Activated CD4-positive, alpha-beta T cell treated with anti-CD3 and anti-CD28 coated beads, Interleukin-2, amount 10 ng/mL, durations not matched to agents 7 days and 5 days (primary cell): Measurements from ENCODE around the gene VAMP8. TPM values are rescaled to one million over a fixed set of nuclear protein-coding genes. Genes with fewer than 3 reads are reported as not detected.
"Not testable (repeated sequence)": the region's sequence is repeated elsewhere in the genome, so short reads cannot be mapped to it uniquely, and the experiment has no call there.

ENCODE experiments used
- CTCF ChIA-PET: fragments of 350-600 bp; sonication (Branson Sonifier 250); formaldehyde crosslinking; loops from one replicate; lab custom pipeline; 2021; ENCODE audit warnings: antibody characterized with exemption; lab: Charles Lee
- POLR2A ChIA-PET: fragments of 350-600 bp; sonication (Branson Sonifier 250); formaldehyde crosslinking; loops from one replicate; lab custom pipeline; 2021; ENCODE audit warnings: antibody characterized with exemption; lab: Charles Lee
- DNase-seq: peaks from one replicate; pipeline ENCODE4 v3.0.0-alpha.2; 2020
- H3K27ac Mint-ChIP-seq: one replicate; pipeline ENCODE4 v1.8.0; 2021; ENCODE audit warnings: mild to moderate bottlenecking, moderate library complexity, mixed read lengths
- H3K27me3 Mint-ChIP-seq: one replicate; pipeline ENCODE4 v1.8.0; 2021; ENCODE audit warnings: mixed read lengths
- H3K36me3 Mint-ChIP-seq: one replicate; pipeline ENCODE4 v1.8.0; 2021; ENCODE audit warnings: low read depth, mixed read lengths
- H3K4me1 Mint-ChIP-seq: one replicate; pipeline ENCODE4 v1.8.0; 2021; ENCODE audit warnings: mixed read lengths
- H3K4me3 Mint-ChIP-seq: one replicate; pipeline ENCODE4 v1.8.0; 2021; ENCODE audit warnings: mild to moderate bottlenecking, moderate library complexity, mixed read lengths
- H3K9me3 Mint-ChIP-seq: one replicate; pipeline ENCODE4 v1.8.0; 2021; ENCODE audit warnings: mixed read lengths
- total RNA-seq, 2 experiments: library from RNA; stranded (reverse); gene quantifications; one replicate each; pipeline ENCODE4 v1.2.3, GENCODE V29; 2021

The VAMP8 gene
- total RNA-seq, 2 experiments from 2014 or later, result 131 to 149 TPM

GRCh38 chr2:85548608-85548900 lies 28.8 kb upstream of the VAMP8 start:
- no peak for DNase-seq
- Mint-ChIP-seq H3K9me3 (no peaks in the 10 kb centered on the region), H3K27me3 (no peaks in the 10 kb centered on the region), H3K36me3 (peaks cover 61% of the 10 kb centered on the region), H3K27ac (peak overlapping the region; percentile 57), H3K4me3 (no peak overlapping the region), H3K4me1 (peaks cover 13% of the 10 kb centered on the region)
- CTCF ChIA-PET, result interaction anchor here (0.8 to 6.7 kb wide), 7 partner anchors 8 to 157 kb away, joined by 3 to 65 read pairs (median 5); partner anchors contain the start of genes C2orf68, GGCX, MAT2A and SH2D6
- POLR2A ChIA-PET, result interaction anchor here (0.6 to 0.7 kb wide), 2 partner anchors 64 to 140 kb away, joined by 3 to 5 read pairs; no protein-coding TSS in a partner anchor

GRCh38 chr2:85549095-85549494 lies 28.3 kb upstream of the VAMP8 start:
- Mint-ChIP-seq H3K9me3 (no peaks in the 10 kb centered on the region), H3K4me1 (peaks cover 9% of the 10 kb centered on the region), H3K27me3 (no peaks in the 10 kb centered on the region), H3K36me3 (peaks cover 56% of the 10 kb centered on the region), H3K4me3 (no peak overlapping the region), H3K27ac (peak overlapping the region; percentile 57)
- no peak for DNase-seq
- CTCF ChIA-PET, result interaction anchor here (0.7 to 6.7 kb wide), 8 partner anchors 8 to 157 kb away, joined by 3 to 65 read pairs (median 4); partner anchors contain the start of genes C2orf68, GGCX, MAT2A and SH2D6
- POLR2A ChIA-PET, result no interaction called here

GRCh38 chr2:85549826-85550225 lies 27.6 kb upstream of the VAMP8 start:
- ChIA-PET CTCF (interaction anchor here (0.6 to 6.7 kb wide), 8 partner anchors 9 to 590 kb away, joined by 3 to 65 read pairs (median 12); partner anchors contain the start of genes GGCX, MAT2A and SH2D6), POLR2A (interaction anchor here (0.8 to 1.1 kb wide), 3 partner anchors 11 to 223 kb away, joined by 4 to 8 read pairs (median 7); partner anchors contain the start of genes MAT2A and TGOLN2)
- Mint-ChIP-seq H3K27me3 (no peaks in the 10 kb centered on the region), H3K4me3 (no peak overlapping the region), H3K27ac (peak overlapping the region; percentile 19), H3K9me3 (no peaks in the 10 kb centered on the region), H3K36me3 (peaks cover 55% of the 10 kb centered on the region), H3K4me1 (peaks cover 5% of the 10 kb centered on the region)
- no peak for DNase-seq

GRCh38 chr2:85550486-85550885 lies 26.9 kb upstream of the VAMP8 start:
- no peak for DNase-seq
- Mint-ChIP-seq H3K9me3 (no peaks in the 10 kb centered on the region), H3K27ac (no peak overlapping the region), H3K4me3 (no peak overlapping the region), H3K36me3 (peaks cover 51% of the 10 kb centered on the region), H3K4me1 (peaks cover 5% of the 10 kb centered on the region), H3K27me3 (no peaks in the 10 kb centered on the region)
- CTCF ChIA-PET, result interaction anchor here (1.3 to 6.7 kb wide), 7 partner anchors 10 to 160 kb away, joined by 4 to 65 read pairs (median 21); partner anchors contain the start of genes GGCX, MAT2A and SH2D6
- POLR2A ChIA-PET, result interaction anchor here (0.9 to 1.1 kb wide), 2 partner anchors 10 to 223 kb away, joined by 7 to 8 read pairs; partner anchors contain the start of gene TGOLN2

GRCh38 chr2:85551698-85552678 lies 25.4 kb upstream of the VAMP8 start:
- peak; percentile 94 for DNase-seq

GRCh38 chr2:85553184-85553583 lies 24.2 kb upstream of the VAMP8 start:
- no peak for DNase-seq
- POLR2A ChIA-PET, result no interaction called here
- Mint-ChIP-seq H3K4me1 (peaks cover 6% of the 10 kb centered on the region), H3K4me3 (no peak overlapping the region), H3K27me3 (no peaks in the 10 kb centered on the region), H3K9me3 (no peaks in the 10 kb centered on the region), H3K36me3 (peaks cover 36% of the 10 kb centered on the region), H3K27ac (no peak overlapping the region)
- CTCF ChIA-PET, result interaction anchor here (6.4 to 6.7 kb wide), 2 partner anchors 13 to 133 kb away, joined by 40 to 65 read pairs; partner anchors contain the start of genes MAT2A and SH2D6

More at GRCh38 chr2:85551698-85552678, 25.4 kb upstream of the VAMP8 start:
- no peaks in the 10 kb centered on the region for H3K27me3 Mint-ChIP-seq
- no peaks in the 10 kb centered on the region for H3K9me3 Mint-ChIP-seq
- peaks cover 5% of the 10 kb centered on the region for H3K4me1 Mint-ChIP-seq
- POLR2A ChIA-PET, result interaction anchor here (1.1 to 1.3 kb wide), 2 partner anchors 13 to 132 kb away, joined by 5 read pairs; partner anchors contain the start of gene MAT2A
- H3K36me3 Mint-ChIP-seq, result peaks cover 42% of the 10 kb centered on the region
- no peak overlapping the region for H3K4me3 Mint-ChIP-seq
- peak overlapping the region; percentile 31 for H3K27ac Mint-ChIP-seq
- CTCF ChIA-PET, result interaction anchor here (0.5 to 6.7 kb wide), 25 partner anchors 10 to 198 kb away, joined by 3 to 65 read pairs (median 4); partner anchors contain the start of genes C2orf68, ELMOD3, GGCX and MAT2A

- Mint-ChIP-seq H3K27ac (peak overlapping the region; percentile 27), H3K27me3 (no peaks in the 10 kb centered on the region), H3K36me3 (peaks cover 33% of the 10 kb centered on the region), H3K4me1 (peaks cover 17% of the 10 kb centered on the region), H3K4me3 (no peak overlapping the region), H3K9me3 (no peaks in the 10 kb centered on the region)
- ChIA-PET CTCF (interaction anchor here (2.7 to 3.2 kb wide), 2 partner anchors 16 to 135 kb away, joined by 8 to 26 read pairs; partner anchors contain the start of genes MAT2A and SH2D6), POLR2A (no interaction called here)
- no peak for DNase-seq
Observed at GRCh38 chr2:85554980-85555612, 22.3 kb upstream of the VAMP8 start.

- Mint-ChIP-seq H3K4me1 (peaks cover 28% of the 10 kb centered on the region), H3K36me3 (peaks cover 19% of the 10 kb centered on the region), H3K27ac (no peak overlapping the region), H3K27me3 (no peaks in the 10 kb centered on the region), H3K4me3 (no peak overlapping the region), H3K9me3 (no peaks in the 10 kb centered on the region)
- ChIA-PET POLR2A (interaction anchor here (1.0 kb wide), 1 partner anchor 11 kb away, joined by 4 read pairs; no protein-coding TSS in a partner anchor), CTCF (interaction anchor here (0.9 to 3.2 kb wide), 7 partner anchors 15 to 187 kb away, joined by 3 to 26 read pairs (median 3); partner anchors contain the start of genes MAT2A and SH2D6)
- DNase-seq, result no peak
Observed at GRCh38 chr2:85557130-85557529, 20.3 kb upstream of the VAMP8 start.

- H3K4me3 Mint-ChIP-seq, result no peak overlapping the region
Observed at GRCh38 chr2:85558160-85558559, 19.2 kb upstream of the VAMP8 start.

GRCh38 chr2:85560403-85560726 lies 17.0 kb upstream of the VAMP8 start:
- Mint-ChIP-seq H3K4me1 (peaks cover 36% of the 10 kb centered on the region), H3K27ac (peak overlapping the region; percentile 99), H3K4me3 (peak overlapping the region; percentile 98)
- not testable (repeated sequence) for H3K27me3 Mint-ChIP-seq, H3K36me3 Mint-ChIP-seq, H3K9me3 Mint-ChIP-seq, DNase-seq
- POLR2A ChIA-PET, result interaction anchor here (0.9 to 1.3 kb wide), 3 partner anchors 10 to 206 kb away, joined by 3 to 8 read pairs (median 3); partner anchors contain the start of genes ELMOD3 and RETSAT
- CTCF ChIA-PET, result interaction anchor here (0.6 to 4.7 kb wide), 5 partner anchors 10 to 77 kb away, joined by 3 to 44 read pairs (median 4); partner anchors contain the start of gene MAT2A

More at GRCh38 chr2:85558160-85558559, 19.2 kb upstream of the VAMP8 start:
- Mint-ChIP-seq H3K4me1 (peaks cover 29% of the 10 kb centered on the region), H3K9me3 (no peaks in the 10 kb centered on the region), H3K36me3 (peaks cover 16% of the 10 kb centered on the region), H3K27ac (no peak overlapping the region), H3K27me3 (no peaks in the 10 kb centered on the region)
- ChIA-PET POLR2A (no interaction called here), CTCF (interaction anchor here (1.2 to 2.0 kb wide), 2 partner anchors 10 to 16 kb away, joined by 3 to 7 read pairs; no protein-coding TSS in a partner anchor)
- no peak for DNase-seq

- no peaks in the 10 kb centered on the region for H3K27me3 Mint-ChIP-seq
- POLR2A ChIA-PET, result interaction anchor here (0.9 to 1.3 kb wide), 3 partner anchors 11 to 207 kb away, joined by 3 to 8 read pairs (median 3); partner anchors contain the start of genes ELMOD3 and RETSAT
- H3K9me3 Mint-ChIP-seq, result no peaks in the 10 kb centered on the region
- peak overlapping the region; percentile 99 for H3K27ac Mint-ChIP-seq
- H3K4me3 Mint-ChIP-seq, result peak overlapping the region; percentile 98
- CTCF ChIA-PET, result interaction anchor here (0.6 to 4.7 kb wide), 6 partner anchors 11 to 77 kb away, joined by 3 to 44 read pairs (median 4); partner anchors contain the start of gene MAT2A
- DNase-seq, result no peak
- peaks cover 36% of the 10 kb centered on the region for H3K4me1 Mint-ChIP-seq
- peaks cover 7% of the 10 kb centered on the region for H3K36me3 Mint-ChIP-seq
Observed at GRCh38 chr2:85560812-85561279, 16.5 kb upstream of the VAMP8 start.
